GM19468 (cell line): ENCODE data around the gene ANTXR2.
"Not testable (repeated sequence)": the region's sequence is repeated elsewhere in the genome, so short reads cannot be mapped to it uniquely, and the experiment has no call there.

Experiments
- ATAC-seq: cut with Tn5 transposase; IDR thresholded peaks from one replicate; pipeline ENCODE4 v1.9.1; 2021; ENCODE audit warnings: mild to moderate bottlenecking, moderate library complexity, moderate number of reproducible peaks; ENCODE audit not compliant: unreplicated experiment; ENCODE audit errors: extremely low read depth

The ANTXR2 gene

DNA sequence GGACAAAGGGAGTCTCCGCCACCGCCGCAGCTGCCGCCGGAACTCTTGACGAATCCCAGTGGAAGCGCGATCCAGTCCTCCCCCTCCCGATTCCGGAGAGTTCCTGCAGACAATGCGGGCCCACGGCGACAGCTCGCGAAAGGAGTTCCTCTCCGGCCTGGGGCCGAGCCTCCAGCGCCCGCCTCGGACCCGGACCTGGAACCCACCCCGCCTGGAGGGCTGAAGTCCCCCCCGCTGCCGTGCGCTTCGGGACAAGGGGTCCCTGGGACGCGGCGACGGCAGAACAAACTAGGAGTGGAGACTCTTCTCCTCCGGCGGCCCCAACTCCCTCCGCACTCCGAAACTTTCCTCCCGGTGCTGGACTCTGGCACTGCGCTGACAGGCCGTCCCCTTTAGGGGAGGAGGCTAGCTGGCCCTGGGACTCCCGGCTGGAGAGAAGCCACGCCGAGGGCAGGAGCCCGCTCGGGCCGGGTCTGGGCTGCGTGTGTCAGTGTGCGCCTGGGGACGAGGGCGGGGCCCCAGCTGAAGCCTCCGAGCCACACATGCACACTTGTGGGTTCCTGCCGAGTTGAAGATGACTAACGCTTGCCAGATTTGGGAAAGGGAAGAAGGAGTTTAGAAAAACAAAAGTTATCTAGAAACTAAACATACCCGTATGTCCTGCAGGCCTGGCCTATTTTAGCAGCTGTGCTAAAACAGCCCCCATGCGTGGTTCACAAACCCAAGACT, at the start of gene ANTXR2:
Gene ANTXR2 (minus strand): TSS at position 486 of the 729 bp plus-strand sequence. CDS start 669 bp downstream, outside the sequence.
- ATAC-seq = peak; percentile 26

DNA sequence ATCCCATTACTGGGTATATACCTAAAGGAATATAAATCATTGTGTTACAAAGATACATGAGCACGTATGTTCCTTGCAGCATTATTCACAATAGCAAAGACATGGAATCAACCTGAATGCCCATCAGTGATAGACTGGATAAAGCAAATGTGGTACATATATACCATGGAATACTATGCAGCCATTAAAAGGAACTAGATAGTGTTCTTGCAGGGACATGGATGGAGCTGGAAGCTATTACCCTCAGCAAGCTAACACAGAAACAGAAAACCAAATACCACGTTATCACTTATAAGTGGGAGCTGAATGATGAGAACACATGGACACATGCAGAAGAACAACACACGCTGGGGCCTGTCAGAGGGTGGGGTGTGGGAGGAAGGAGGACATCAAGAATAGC, 48.8 kb upstream of the ANTXR2 start:
- not testable (repeated sequence) for ATAC-seq

GRCh38 chr4:80119620-80120019, 46.6 kb upstream of the ANTXR2 start:
- ATAC-seq = not testable (repeated sequence)

GRCh38 chr4:80116516-80116915, 43.5 kb upstream of the ANTXR2 start:
- no peak for ATAC-seq

DNA sequence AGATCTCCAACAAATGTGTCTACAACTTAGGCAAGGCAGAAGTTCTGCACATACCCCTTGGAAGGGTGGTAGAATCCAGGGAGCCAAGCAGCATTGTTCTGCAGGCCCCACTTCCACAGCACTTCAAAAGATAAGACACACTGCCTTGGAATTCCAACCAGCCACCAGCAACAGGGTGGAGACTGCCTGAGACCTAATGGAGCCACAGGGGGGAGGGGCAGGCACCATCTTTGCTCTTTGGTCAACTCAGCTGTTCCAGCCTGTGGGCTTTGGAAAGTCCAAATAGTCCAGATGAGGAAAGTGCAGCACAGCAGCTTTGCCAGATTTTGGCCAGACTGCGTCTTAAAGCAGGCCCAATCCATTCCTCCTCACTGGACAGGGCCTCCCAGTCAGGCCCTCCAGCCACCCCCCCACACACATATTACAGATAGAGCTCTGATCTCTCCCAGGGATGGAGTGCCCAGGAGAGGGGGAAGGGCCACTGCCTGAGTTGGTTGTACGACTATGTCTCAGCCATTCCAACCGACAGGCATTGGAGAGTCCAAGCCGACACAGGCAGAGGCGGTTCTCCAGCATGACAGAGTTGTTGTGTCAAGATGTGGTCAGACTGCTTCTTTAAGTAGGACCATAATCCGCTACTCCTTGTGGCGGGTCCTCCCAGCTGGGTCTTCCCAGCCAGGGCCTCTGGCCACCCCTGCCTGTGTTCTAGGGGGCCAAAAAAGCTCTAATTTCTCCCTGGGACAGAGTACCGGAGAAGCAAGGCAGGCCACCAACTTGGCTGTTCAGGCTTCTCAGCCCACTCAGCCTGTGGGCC, 42.5 kb upstream of the ANTXR2 start:
- no peak for ATAC-seq

DNA sequence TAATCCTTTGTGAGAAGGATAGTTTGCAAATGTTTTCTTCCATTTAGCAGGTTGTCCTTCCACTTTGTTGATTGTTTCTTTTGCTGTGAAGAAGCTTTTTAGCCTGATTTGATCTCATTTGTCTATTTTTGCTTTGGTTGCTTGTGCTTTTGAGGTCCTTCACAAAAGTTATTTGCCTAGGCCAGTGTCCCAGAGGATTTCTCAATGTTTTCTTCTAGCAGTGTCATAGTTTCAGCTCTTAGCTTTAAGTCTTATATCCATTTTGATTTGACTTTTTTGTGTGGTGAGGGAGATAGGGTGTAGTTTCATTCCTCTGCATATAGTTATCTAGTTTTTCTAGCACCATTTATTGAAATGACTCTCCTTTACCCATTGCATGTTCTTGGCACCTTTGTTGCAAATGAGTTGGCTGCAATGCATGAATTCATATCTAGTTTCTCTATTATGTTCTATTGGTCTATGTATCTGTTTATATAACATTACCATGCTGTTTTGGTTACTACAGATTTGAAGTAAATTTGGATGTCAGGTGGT, 41.8 kb upstream of the ANTXR2 start:
- no peak for ATAC-seq

GRCh38 chr4:80113615-80114014, 40.6 kb upstream of the ANTXR2 start:
- ATAC-seq = no peak

DNA sequence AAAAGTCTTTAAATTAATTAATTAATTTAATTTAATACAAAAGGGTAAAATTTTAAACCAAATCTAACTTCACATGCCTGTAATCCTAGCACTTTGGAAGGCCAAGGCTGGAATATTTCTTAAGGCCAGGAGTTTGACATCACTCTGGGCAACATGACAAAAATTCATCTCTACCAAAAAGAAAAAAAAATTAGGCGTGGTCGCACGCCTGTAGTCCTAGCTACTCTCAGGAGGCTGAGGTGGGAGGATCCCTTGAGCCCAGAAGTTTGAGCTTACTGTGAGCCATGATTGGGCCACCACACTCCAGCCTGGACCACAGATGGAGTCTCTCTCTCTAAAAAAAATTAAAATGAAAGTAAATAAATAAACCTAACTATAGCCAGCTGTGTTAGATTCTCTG, 39.2 kb upstream of the ANTXR2 start:
- ATAC-seq = no peak

GRCh38 chr4:80111276-80111675, 38.2 kb upstream of the ANTXR2 start:
- no peak for ATAC-seq

DNA sequence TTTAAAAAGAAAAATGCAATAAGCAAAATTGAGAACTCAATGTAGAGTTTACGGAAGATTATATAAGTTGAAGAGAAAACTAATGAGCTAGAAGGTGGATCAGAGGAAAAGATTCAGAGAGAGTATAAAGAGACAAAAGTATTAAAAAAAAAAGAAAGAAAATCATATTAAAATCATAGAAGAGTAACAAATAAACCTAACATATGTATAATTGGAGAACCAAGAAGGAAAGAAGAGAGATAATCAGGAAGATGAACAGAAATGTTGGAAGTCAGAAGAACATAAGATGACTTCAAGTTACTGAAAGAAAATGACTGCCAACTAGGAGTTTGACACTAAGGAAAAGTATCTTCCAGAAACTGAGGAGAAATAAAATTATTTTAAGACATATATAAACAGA, 34.3 kb upstream of the ANTXR2 start:
- ATAC-seq = no peak

DNA sequence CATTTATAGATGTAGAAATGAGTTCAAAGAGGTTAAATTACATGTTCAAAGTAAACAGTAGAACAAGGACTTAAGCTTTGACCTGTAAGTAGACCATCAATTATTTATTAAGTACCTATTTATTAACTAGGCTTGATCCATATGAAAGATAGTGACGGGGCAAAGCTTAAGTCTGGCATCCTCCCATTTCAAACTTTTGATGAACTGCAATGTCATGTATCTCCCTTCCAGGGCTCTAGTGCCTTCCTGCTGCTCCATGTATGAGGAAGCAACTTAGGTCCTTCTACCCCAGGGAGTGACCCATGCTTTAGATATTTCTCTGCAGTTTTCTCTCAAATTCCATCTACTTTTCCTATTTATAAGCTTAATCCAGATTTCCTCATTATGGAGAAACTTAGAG, 31.9 kb upstream of the ANTXR2 start:
- no peak for ATAC-seq

DNA sequence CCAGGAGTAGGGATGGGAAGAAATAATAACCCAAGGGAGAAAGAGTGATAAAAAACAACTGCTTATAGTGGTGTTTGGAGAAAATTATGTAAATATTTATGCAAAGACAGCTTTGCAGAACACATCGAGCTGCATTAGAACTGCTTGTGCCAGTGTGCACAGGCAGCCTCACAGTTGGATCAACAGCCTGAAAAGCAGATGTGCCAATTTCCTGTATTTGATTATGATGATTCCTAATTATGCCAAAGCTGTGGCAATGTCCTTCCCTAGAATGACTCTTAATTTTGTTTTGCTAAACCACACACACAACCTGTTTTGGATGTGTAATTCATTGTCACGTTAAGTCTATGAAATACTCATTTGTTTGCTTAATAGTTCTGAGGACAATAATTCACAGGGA, 30.6 kb upstream of the ANTXR2 start:
- ATAC-seq = no peak

GRCh38 chr4:80101792-80102116, 28.7 kb upstream of the ANTXR2 start:
- no peak for ATAC-seq

DNA sequence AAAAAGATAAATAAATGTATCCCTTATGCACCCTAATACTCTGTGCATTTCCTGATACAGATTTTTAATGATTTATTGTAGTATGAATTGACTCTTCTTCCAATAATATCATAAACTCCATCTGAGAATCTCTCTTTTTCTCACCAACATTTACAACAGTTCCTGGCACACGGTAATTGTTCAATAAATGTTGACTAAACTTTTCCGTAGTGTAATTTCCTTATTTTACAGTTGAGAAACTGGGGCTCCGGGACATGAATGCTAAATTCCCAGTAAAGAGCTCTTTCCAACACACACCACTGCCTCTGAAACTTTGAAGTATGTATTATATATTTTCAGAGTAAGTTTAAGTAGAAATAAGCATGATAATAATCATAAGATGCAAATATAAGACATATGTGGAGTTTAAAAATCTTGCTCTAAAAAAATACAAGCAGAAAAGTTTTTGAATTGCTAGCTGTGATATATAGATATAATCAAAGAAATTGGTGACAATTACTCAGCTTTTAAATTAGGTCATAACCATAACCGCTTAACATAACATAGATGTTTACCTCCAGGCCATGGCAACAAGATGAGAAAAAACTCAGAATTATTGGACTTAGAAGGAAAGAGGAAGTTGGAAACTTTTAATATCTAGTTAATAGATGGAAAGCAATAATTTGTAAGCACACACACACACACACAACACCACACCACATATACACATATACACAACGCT, 28.2 kb upstream of the ANTXR2 start:
- ATAC-seq = no peak

DNA sequence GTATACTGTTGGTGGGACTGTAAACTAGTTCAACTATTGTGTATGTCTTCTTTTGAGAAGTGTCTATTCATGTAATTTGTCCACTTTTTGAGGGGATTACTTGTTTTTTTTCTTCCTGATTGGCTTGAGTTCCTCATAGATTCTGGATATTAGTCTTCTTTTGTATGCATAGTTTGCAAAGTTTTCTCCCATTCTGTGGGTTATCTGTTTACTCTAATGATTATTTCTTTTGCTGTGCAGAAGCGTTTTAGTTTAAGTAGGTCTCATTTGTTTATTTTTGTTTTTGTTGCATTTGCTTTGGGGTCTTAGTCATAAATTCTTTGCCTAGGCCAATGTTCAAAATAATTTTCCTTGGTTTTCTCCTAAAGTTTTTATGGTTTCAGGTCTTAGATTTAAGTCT, 26.6 kb upstream of the ANTXR2 start:
- ATAC-seq = no peak

DNA sequence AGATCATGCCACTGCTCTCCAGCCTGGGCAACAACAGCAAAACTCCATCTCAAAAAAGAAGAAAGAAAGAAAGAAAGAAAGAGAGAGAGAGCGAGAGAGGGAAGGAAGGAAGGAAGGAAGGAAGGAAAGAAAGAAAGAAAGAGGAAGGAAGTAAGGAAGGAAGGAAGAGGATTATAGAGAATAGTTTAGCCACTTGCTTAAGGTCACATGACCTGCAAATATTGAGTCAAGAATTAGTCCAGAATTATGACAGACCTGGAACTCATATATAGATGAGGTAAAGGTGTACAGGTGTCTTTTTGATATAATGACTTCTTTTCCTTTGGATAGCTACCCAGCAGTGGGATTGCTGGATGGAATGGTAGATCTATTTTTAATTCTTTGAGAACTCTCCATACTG, 25.6 kb upstream of the ANTXR2 start:
- no peak for ATAC-seq

- ATAC-seq = no peak
Observed at GRCh38 chr4:80097400-80098177, 24.6 kb upstream of the ANTXR2 start.

DNA sequence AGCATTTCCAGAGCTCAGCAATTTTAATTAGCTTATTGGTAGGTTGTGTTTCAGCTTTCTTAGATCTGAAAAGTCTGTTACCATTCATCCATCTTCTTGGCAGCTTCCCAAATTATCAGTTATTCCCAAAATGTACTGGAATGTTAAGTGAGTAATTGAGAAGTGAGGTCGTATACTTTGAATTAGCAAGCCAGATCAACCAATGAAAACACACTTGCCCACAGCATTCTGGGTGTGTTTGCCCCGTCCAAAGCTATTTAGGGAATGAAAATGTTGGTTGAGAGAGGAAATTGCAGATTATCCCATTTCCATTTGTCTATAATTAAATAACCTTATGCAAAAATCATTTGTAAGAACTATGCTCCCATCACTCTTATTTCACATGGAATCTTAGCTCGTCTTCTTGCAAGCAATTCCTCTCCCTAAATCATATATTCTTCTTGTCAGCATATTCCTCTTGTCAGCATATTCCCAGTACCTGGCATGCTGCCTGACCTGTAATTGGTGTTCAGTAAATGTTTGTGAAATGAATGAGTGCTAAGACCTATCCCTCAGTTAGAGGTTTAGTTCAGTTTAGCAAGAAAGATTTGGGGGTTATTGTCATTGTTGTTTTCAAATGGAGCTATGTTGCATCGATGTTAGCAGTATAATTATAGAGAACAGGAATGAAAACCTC, 23.3 kb upstream of the ANTXR2 start:
- ATAC-seq = no peak

DNA sequence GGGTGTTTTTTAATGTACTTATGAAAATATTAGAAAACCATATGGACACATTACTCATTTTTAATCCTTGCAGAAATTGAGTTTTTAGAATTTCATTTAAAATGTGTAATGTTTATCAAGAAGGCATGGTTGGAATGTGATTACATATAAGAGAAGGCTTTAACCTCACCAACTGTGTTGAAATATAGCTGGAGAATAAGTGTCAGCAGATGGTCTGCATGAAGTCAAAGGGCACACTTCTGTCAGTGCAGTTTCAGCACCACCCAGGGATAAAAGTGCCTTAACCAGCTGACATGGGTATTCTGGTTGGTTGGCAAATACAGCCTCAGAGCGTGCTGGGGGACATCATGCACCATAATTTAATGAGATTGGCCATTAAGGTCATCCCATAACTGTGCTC, 21.2 kb upstream of the ANTXR2 start:
- no peak for ATAC-seq

- no peak for ATAC-seq
Observed at GRCh38 chr4:80093563-80093962, 20.5 kb upstream of the ANTXR2 start.
